Left kidney (tissue), 2 donors: Measurements from ENCODE around the gene FAM184A. TPM values are rescaled to one million over a fixed set of nuclear protein-coding genes. Genes with fewer than 3 reads are reported as not detected.

Experiments used
- DNase-seq: peaks from one replicate; pipeline ENCODE4 v3.0.0-alpha.2; 2013
- polyA plus RNA-seq: library from polyadenylated mRNA; unstranded; fragments of 120-200 nt; gene quantifications from one replicate; pipeline ENCODE4 v1.2.1, GENCODE V29; 2013; ENCODE audit not compliant: insufficient read length

Gene FAM184A
- polyA plus RNA-seq, 1 donor: 16.1 TPM

DNA sequence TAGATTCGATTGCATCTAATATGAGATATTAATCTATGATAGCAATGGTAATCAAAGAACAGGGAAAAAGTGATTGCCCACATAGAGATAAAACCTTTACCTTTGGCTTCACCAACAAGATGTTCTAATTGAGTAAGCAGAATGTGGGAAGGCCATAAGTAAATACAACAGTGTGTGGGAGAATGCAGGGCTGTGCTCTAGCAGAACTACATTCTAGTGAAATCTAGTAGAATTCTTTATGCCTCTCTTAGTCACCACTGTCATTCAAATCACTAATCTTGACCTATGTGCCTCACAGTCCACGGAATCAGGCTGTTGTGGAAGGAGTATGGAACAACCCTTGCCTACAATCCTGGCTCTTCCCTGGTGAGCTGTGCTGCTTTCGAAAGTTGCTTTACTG is 113.1 kb downstream of the FAM184A start:
- DNase-seq: peak; percentile 0

DNA sequence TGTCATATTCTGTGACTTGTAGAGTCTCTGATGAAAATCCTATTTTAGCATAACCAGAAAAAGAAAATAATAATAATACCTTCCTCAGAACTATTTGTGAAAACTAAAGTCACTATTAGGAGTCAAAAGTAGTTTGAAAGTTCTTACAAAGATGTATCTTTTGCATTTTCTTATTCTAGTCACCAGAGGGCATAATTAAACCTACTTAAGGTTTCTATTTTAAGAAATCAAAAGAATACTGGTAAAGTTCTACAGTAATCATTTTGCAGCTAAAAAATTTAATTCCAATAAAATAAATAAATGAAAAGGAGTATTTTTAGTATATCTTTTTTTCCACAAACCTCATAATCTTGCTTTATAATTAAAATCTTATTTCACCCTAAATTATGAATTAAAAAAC is 115.5 kb downstream of the FAM184A start:
- DNase-seq: no peak

DNA sequence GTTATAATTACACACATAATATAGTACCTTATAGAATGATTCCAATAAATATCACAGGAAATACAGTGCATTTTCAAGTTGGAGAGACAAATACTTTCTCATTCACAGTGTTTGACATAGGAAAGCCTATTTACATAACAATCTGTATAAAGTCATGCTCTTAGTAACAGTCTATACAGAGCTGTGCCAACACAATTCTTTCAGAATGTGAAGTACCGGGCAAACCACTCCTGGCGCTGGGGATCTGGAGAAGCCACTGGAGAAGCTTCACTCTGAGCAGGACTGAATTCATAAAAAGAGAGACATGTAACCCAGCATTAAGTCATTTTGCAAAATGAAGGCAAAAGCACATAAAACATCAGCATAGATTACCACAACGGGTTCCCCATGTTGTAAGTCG is 118.6 kb downstream of the FAM184A start:
- DNase-seq: no peak

DNA sequence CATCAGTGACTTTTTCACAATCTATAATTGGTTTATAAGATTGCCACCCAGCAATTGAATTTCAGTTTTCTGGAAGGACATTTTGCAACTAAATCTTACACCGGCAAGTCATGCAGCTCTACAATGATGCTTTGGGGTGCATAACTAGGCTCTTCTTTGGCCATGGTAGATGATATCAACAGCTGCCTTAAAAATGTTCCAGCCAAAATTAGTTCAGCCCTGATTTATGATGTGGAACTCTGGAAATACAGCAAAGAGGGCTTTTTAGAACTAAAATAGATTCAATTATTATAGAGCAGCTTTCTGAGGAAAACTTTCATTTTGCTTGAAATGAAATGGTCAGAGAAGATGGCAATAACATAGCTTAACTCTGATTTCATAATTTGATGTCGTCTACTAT is 125.1 kb downstream of the FAM184A start:
- no peak for DNase-seq

DNA sequence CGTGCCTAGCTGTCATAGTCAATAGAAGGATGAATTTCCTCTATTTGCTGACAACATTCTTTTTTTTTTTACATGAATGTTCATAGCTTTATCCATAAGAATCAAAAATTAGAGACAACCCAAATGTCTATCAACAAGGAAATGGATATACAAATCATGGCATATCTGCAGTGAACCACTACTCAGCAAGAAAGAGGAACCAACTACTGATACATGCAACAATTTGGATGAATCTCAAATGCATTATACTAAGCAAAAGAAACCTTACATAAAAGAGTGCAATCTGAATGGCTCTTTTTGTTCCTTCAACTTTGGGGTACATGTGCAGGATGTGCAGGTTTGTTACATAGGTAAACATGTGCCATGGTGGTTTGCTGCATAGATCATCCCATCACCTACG is 125.8 kb downstream of the FAM184A start:
- DNase-seq: no peak

DNA sequence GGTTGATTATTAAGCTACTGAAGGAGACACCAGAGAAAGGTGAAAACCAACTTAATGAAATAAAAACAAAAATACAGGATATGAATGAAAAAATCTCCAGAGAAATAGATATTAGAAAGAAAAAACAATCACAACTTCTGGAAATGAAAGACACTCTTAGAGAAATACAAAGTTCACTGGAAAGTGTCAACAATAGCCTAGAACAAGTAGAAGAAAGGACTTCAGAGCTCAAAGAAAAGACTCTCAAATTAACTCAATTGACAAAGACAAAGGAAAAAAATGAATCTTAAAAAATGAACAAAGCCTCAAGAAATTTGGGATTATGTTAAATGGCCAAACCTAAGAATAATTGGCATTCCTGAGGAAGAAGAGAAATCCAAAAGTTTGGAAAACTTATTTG is 133.2 kb downstream of the FAM184A start:
- DNase-seq: no peak

DNA sequence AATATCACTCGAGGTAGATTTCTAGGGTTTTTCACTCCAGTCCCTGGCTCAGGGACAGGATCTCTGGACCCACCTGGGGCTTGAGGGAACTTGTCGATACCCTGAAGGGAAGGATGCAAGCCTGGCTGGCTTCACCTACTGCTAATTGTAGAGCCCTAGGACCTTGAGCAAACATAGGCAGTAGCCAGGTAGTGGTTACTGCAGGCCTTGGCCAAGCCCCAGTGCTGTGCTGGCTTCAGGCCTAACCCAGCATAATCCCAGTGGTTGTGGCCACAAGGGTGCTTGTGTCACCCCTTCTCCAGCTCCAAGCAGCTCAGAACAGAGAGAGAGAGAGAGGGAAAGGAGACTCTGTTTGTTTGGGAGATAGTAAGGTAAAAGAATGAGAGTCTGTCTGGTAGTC is 137.7 kb downstream of the FAM184A start:
- DNase-seq: no peak

DNA sequence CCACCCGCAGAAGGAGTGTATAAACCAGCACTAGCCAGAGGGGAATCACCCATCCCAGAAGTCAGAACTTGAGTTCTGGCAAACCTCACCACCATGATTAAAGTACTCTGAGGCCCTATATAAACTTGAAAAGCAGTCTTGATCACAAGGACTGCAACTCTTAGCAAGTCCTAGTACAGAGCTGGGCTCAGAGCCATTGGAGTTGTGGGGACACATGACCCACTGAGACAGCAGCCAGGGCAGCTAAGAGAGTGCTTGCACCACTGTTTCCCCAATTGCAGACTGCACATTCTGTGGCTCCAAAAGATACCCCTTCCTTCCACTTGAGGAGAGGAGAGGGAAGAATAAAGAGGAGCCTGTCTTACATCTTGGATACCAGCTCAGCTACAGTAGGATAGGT is 138.8 kb downstream of the FAM184A start:
- DNase-seq: no peak

DNA sequence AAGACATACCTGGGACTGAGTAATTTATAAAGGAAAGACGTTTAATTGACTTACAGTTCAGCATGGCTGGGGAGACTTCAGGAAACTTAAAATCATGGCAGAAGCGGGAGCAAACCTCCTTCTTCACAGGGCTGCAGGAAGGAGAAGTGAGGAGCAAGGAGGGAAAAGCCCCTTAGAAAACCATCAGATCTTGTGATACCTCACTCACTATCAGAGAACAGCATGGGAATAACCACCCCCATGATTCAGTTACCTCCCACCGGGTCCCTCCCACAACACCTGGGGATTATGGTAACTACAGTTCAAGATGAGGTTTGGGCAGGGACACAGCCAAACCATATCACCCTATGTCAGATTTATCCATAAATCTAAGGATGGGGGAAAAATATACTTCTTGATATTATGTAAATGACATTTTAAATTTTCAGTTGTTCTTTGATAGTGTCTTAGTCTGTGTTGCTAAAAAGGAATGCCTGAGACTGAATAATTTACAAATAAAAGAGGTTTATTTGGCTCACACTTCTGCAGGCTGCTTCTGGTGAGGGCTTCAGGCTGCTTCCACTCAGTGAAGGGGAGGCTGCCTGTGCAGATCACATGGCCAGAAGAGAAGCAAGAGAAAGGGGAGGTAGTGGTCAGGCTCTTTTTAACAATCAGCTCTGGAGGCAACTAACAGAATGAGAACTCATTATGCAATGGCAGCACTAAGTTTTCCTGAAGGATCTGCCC is 142.3 kb downstream of the FAM184A start:
- no peak for DNase-seq

DNA sequence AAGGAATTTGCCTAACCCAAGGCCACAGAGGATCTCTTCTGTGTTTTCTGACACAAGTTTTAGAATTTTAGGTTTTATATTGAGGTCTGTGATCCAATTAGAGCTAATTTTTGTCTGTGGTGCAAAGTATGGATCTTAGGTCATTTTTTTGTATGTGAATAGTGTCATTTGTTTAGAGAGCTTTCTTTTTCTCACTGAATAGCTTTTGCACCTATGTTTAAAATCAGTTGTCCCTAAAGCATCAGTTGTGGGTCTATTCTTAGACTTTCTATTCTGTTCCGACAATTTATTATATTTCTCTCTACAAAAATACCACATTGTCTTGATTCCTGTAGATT is 143.2 kb downstream of the FAM184A start:
- DNase-seq: no peak

DNA sequence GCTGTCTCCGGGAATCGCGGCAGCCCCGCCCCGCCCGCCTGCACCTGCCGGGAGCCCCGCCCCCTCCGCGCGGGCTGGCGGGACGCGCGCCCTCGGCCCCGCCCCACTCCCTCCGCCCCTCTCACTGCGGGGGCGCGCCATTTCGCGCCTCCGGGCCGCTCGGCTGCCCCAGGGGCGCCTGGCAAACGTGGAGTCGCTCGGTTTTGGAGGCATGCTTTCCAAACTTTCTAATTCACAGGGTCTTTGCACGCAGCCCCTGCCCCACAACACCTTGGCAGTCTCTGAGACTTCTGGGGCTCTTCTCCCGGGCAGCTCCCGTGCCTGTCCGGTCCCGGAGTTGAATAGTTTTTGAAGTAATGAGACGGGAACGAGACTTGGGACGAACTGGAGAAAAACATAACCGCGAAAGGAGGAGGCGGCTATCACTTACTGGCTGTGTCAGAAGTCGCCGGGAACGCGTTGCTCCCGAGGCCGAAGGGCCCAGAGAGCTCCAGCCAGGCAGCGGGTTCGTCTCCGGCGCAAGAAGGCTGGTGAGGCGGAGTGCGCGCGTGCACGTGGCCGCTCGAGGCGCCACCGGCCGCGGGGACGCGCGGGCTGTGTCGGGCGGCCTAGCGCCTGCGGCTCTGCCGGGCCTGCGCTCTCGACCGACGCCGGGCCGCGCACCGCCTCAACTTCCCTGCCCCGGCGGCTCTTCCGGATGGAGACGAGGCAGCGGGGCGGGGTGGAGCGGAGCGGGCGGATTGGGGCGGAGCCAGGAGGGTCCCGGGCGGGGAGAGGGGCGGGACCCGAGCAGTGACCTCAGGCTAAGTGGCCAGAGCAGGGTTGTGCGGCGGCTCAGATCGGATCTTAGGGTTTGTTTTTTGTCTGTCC is 143.8 kb downstream of the FAM184A start, which contains the start of gene MCM9:
TSS of gene MCM9 (minus strand) at position 699 of the 870 bp plus-strand sequence. CDS start 3,436 bp downstream, outside the sequence.
- peak; percentile 87 for DNase-seq

DNA sequence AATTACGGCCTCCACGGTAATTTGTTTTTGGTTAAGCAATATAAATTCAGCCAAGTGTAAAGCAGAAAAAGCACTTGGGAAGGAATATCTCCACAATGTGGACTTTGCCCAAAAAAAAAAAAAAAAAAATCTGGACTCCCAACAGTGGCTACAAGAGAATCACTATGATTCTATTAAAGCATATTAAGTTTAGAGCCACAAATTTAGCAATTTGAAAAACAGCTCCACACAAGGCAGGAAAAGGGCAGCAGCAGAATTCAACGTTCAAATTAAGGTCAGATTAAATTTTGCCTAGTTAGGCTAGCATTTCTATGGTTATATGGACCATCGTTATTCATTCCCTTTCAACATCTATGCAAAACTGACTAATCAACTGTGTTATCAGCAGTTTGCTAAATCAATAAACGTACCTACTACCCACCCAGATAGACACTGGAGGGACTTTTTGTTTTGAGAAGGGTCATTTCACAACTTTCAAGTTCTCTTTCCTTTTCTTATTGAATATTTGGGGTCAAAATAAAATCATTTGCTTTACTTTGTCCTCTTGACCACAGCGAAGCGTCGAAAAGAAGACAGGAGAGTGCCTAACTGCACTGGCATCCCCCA is 144.5 kb downstream of the FAM184A start:
- peak; percentile 6 for DNase-seq

DNA sequence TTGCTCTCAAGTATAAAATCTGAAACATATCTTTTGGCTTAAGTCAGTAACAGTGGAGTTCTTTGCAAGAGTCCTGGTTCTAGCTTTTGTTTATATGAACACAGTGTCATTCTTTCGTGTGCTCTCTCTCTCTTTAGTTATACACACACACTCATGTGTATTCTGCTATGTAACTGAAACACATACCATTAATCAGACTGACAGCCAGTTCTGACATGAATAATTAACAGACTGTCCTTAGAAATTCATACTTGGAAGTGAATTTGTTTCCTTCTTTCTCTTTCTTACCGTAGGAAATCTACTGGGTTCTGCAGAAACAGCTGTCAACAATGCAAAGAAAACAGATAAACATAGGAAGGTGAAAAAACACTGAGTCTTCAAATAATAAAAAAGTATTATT is 146.0 kb downstream of the FAM184A start:
- DNase-seq: no peak

DNA sequence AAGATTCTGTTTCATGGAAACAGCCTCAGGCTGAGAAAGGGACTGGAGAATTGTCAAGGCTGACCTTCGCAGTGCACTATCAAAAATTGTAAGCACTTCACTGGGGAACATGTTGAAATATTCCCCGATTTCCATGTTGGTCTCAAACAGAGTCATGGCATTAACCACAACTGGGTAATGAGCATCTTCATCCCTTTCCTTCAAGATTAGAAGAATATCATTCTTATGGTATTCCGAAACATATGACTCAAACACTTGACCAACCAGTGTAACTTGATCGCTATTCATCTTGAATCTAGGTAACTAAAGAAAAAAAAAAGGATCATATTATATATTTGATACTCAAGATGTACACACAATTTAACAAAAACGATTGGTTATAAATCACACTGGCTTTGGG is 147.0 kb downstream of the FAM184A start:
- DNase-seq: no peak

DNA sequence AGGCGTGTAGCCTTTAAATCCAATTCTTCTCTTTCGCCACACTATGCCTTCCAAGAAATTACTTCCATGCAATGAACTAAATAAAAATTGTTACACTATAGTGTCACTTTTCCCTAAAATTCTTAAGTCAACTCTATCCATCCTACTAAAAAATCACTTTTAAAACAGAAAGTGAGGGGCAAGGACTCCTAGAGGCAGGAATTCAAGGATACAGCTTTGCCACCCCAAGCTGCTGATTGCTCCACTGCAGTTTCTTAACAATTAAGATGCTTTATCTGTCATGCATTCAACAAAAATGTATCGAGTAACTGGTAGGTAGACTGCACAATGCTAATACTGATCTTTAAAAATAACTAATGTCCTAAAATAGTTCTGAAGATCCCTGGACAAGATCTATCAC is 147.8 kb downstream of the FAM184A start:
- DNase-seq: no peak

DNA sequence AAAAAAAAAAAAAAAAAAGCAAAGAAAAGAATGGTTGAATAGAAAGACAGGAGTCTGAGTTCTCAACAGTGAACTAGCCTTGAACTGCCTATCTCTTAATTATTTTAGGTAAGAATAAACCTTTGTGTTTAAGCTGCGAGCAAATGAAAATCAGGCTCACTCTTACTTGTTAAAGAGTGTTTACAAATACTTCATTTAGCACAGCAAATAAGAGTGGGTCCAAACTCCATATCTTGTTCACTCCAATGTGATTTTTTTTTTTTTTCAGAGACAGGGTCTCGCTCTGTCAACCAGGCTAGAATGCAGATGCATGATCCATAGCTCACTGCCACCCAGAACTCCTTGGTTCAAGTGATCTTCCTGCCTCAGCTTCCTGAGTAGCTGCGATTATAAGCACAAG is 155.4 kb downstream of the FAM184A start:
- no peak for DNase-seq

DNA sequence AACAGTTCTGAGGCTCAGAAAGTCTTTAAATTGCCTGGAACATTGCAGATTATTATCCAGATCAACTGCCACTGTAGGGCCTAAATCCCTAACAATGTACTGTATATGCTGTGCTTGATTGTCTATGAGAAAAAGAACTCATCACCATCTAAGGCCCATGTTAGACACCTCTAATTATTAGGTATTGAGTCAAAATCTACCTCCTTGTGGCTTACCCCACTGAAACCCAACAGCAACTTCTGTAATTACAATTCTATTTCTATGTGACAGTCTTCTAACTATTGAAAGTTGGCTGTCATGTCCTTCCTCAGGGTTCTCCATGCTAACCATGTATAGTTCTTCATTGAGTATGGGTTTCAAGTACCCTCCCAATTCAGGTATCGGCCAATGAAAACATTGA is 157.4 kb downstream of the FAM184A start:
- DNase-seq: no peak

DNA sequence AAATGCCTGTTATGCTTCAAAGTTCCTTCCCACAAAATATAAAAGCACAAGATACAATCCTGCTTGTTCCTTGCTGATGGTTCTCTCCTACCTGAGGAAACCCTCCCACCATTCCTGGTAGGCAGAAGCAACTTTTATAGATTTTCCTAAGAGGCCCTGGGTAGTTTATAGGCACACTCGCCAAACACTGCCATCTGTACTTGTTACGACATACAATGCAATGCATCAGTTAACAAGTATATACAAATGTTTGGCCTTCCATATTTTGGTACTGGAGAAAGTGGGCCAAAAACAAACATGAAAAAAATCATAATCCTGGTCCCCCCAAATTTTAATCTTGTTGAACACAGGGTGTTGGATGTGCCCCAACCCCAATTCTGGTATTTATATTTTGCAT is 160.1 kb downstream of the FAM184A start:
- DNase-seq: no peak

DNA sequence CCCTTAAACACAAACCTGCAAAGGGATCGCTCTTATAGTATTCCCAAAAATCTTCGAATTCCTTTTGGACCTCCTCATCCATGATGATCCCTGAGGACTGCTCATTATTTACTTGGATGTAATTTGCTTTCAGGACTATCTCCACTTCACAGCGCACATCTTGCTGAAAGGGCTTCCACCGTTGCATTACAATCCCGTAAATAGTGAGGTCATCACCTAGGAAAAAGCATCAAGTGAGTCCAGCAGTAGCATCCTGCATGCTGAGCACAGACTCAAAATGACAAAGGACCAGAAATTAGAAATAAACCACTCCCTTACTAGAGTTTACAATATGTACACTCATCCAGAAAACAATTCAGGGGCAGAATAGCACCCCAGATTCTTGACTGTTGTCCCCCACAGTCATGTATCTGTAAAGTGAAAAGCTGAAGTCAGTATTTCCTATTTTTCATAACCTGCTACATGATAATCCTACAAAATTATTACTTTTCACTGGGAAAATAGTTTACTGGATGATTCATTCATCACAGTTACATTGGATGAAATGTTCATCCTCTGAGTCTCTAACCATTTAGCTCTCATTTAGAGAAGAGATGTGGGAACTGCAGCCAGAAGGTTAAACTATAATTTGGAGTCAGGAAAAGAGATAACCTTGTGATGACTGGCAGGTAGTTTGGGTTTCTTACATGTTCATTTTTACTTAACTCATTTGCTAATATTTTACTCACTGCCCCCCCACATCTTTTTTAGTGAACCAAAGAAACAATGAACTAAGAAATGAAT is 160.7 kb downstream of the FAM184A start:
- no peak for DNase-seq

DNA sequence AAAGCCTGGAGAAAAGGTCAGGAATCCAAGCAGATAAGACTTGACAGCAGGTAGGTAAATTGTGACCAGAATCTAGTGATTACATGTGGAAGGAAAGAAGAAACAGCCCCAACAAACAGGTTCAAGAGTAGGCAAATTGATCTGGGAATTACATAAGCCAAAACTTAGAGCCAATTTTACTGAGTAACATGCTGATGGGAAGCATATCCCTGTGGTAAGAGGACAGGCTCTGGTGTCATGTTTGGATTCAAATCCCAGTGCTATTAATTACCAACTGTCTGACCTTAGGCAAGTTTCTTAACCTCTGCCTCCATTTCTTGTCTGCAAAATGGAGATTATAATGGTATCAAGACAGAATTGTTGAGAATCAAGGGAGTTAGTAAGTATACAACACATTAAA is 163.9 kb downstream of the FAM184A start:
- no peak for DNase-seq

DNA sequence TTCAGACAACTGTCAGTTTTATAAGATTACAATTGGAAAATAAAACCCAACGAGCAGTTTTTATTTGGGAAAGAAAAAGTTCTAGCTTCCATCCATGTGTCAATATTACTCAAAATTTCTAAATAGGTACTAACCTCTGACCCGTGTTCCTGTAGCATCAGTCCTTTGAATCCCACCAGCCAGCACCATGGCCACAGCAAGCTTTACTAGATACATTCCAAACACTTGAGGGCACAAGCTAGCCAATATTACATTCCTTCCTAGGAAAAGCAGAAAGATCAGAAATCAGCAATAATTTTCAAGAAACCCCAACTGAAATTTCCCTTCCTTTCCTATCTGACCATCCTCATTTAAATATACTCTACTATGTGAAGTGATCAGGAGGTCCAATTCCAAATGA is 165.3 kb downstream of the FAM184A start:
- no peak for DNase-seq

DNA sequence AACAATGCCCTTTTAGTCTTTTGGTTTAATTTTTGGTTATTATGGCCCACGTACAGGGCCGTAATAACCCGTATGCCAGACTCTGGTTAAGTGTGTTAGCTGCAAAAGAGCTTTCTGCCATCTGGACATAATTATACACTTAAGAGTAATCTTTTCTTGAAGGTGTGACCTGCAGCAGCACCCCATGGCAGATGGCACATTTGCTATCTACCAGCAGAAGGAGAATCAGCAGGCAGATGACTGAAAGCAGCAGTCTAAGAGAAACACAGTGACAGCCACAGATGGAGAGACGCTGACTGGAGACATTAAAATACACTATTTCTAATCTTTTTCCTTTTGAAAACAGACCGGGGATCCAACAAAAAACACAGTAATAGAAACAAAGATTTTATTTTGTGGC is 165.8 kb downstream of the FAM184A start:
- no peak for DNase-seq
